HepG2 (cell line): ENCODE measurements around the gene MTF2. TPM values are rescaled to one million over a fixed set of nuclear protein-coding genes. Genes with fewer than 3 reads are reported as not detected.

ENCODE experiments used
- CHD4 ChIP-seq: fragments of 200-600 bp; sonication (generic); IDR thresholded peaks from 2 replicates; pipeline ENCODE4 v1.7.0; 2017; ENCODE audit warnings: mild to moderate bottlenecking, low read length, borderline replicate concordance
- CREM ChIP-seq, 2 experiments: sonication (generic) in 1 of 2; formaldehyde crosslinking in 1 of 2; IDR thresholded peaks; 2 replicates each; pipeline versions ENCODE4 v1.4.0 to v1.6.1; 2016 to 2020; ENCODE audit warnings: antibody characterized with exemption in 1 of 2, mild to moderate bottlenecking in 1 of 2, missing genetic modification reagents in 1 of 2
- HNRNPLL ChIP-seq: fragments of 200-400 bp; formaldehyde crosslinking; IDR thresholded peaks from 2 replicates; pipeline ENCODE4 v1.6.1; 2017; ENCODE audit warnings: mild to moderate bottlenecking, low read depth, low read length; ENCODE audit not compliant: poor library complexity, severe bottlenecking
- JUN ChIP-seq: sonication (generic); formaldehyde crosslinking; IDR thresholded peaks from 2 replicates; pipeline ENCODE4 v1.4.0; 2020; ENCODE audit warnings: mild to moderate bottlenecking, missing genetic modification reagents
- KDM2A ChIP-seq: sonication (generic); formaldehyde crosslinking; IDR thresholded peaks from 2 replicates; pipeline ENCODE4 v1.4.0; 2020; ENCODE audit warnings: low read depth, missing genetic modification reagents, borderline replicate concordance
- MTERF4 ChIP-seq: sonication (generic); formaldehyde crosslinking; IDR thresholded peaks from 2 replicates; pipeline ENCODE4 v1.8.0; 2023; ENCODE audit warnings: mild to moderate bottlenecking, missing genetic modification reagents
- MYPOP ChIP-seq: sonication (generic); formaldehyde crosslinking; IDR thresholded peaks from 2 replicates; pipeline ENCODE4 v1.8.1; 2023; ENCODE audit warnings: mild to moderate bottlenecking, moderate library complexity, missing genetic modification reagents
- STAT6 ChIP-seq: sonication (generic); formaldehyde crosslinking; IDR thresholded peaks from 2 replicates; pipeline ENCODE4 v1.4.0; 2020; ENCODE audit warnings: missing genetic modification reagents, mild to moderate bottlenecking, borderline replicate concordance
- TFAP4 ChIP-seq: sonication (generic); IDR thresholded peaks from 2 replicates; pipeline ENCODE4 v1.6.1; 2016; ENCODE audit warnings: low read depth, borderline replicate concordance
- TRAFD1 ChIP-seq: sonication (generic); formaldehyde crosslinking; IDR thresholded peaks from 2 replicates; pipeline ENCODE4 v1.5.1; 2020; ENCODE audit warnings: missing genetic modification reagents, mild to moderate bottlenecking, borderline replicate concordance
- ZFP1 ChIP-seq: IDR thresholded peaks from 2 replicates; pipeline ENCODE4 v1.6.1; 2016
- ZMYM4 ChIP-seq: sonication (generic); formaldehyde crosslinking; IDR thresholded peaks from 2 replicates; pipeline ENCODE4 v1.8.1; 2023; ENCODE audit warnings: mild to moderate bottlenecking, missing genetic modification reagents
- ZNF18 ChIP-seq: sonication (generic); formaldehyde crosslinking; IDR thresholded peaks from 2 replicates; pipeline ENCODE4 v1.8.0; 2022; ENCODE audit warnings: mild to moderate bottlenecking, missing genetic modification reagents; ENCODE audit not compliant: insufficient replicate concordance
- ZNF205 ChIP-seq: IDR thresholded peaks from 2 replicates; pipeline ENCODE4 v1.6.1; 2018; ENCODE audit warnings: missing biosample characterization, missing genetic modification reagents
- ZNF234 ChIP-seq: sonication (generic); formaldehyde crosslinking; conservative IDR thresholded peaks from 2 replicates; pipeline ENCODE4 v1.5.1; 2020; ENCODE audit warnings: mild to moderate bottlenecking, missing genetic modification reagents
- ZNF563 ChIP-seq: sonication (generic); formaldehyde crosslinking; IDR thresholded peaks from 2 replicates; pipeline ENCODE4 v1.8.0; 2022; ENCODE audit warnings: mild to moderate bottlenecking, moderate library complexity, missing genetic modification reagents
- ZNF576 ChIP-seq: sonication (generic); formaldehyde crosslinking; IDR thresholded peaks from 2 replicates; pipeline ENCODE4 v1.4.0; 2020; ENCODE audit warnings: mild to moderate bottlenecking, missing genetic modification reagents
- ZNF768 ChIP-seq: sonication (generic); formaldehyde crosslinking; IDR thresholded peaks from 2 replicates; pipeline ENCODE4 v1.4.0; 2020; ENCODE audit warnings: missing genetic modification reagents
- polyA plus RNA-seq, 8 experiments: library from polyadenylated mRNA; depleted of rRNA in 3 of 8; stranded (reverse) in 7 of 8; unstranded in 1 of 8; fragments of >200 nt; fragmentation: Illumina TruSeq in 4 of 8; extraction: Trizol in 4 of 8; gene quantifications; 2 replicates each; pipeline versions ENCODE4 v1.2.1 to v1.2.3, GENCODE V29; 2011 to 2016; ENCODE audit warnings: low read depth in 4 of 8, missing spikeins in 1 of 8, mixed read lengths in 1 of 8; ENCODE audit not compliant: insufficient read depth in 1 of 8
- total RNA-seq, 5 experiments: library from RNA; depleted of rRNA; stranded (reverse); fragments of >200 nt; fragmentation: Illumina TruSeq; extraction: Trizol; gene quantifications; 2 replicates each; pipeline ENCODE4 v1.2.3, GENCODE V29; 2016; ENCODE audit warnings: low read depth in 1 of 5

MTF2 gene
- total and polyA plus RNA-seq, 2 of the 13 experiments (the other 11 are each of a cell fraction or from before 2014, with no cell fraction given): 48.7 to 53.9 TPM

- peak; percentile 98 for TF ChIP-seq HNRNPLL
- no peak for TF ChIP-seq ZNF768 (CRISPR knock-in tag)
- peak; percentile 81 for TF ChIP-seq ZMYM4 (CRISPR knock-in tag)
- TF ChIP-seq CHD4: no peak
- no peak for TF ChIP-seq TFAP4
- TF ChIP-seq STAT6 (CRISPR knock-in tag): peak; percentile 83; the same call in 1 of the 2 replicates
- TF ChIP-seq ZNF18 (CRISPR knock-in tag): peak; percentile 18
- peak; percentile 54; the same call in 1 of the 2 replicates for TF ChIP-seq CREM (IDR thresholded peaks at IDR 0.05)
- no peak for TF ChIP-seq CREM (CRISPR knock-in tag; IDR thresholded peaks at IDR 0.05)
- TF ChIP-seq MTERF4 (CRISPR knock-in tag): no peak
- TF ChIP-seq KDM2A (CRISPR knock-in tag): peak; percentile 88; the same call in 1 of the 2 replicates
- TF ChIP-seq ZNF234 (CRISPR knock-in tag): 0 out of 2 replicates have a peak, but pooled peaks have one; percentile 64
- TF ChIP-seq ZNF576: peak; percentile 88
- TF ChIP-seq ZNF563 (CRISPR knock-in tag): 0 out of 2 replicates have a peak, but pooled peaks have one; percentile 52
- peak; percentile 85 for TF ChIP-seq MYPOP (CRISPR knock-in tag)
- no peak for TF ChIP-seq JUN (CRISPR knock-in tag)
- no peak for TF ChIP-seq TRAFD1 (CRISPR knock-in tag)
- TF ChIP-seq ZNF205 (CRISPR knock-in tag): peak; percentile 78
- TF ChIP-seq ZFP1 (CRISPR knock-in tag): 0 out of 2 replicates have a peak, but pooled peaks have one; percentile 35
These were observed 101.0 kb downstream of the MTF2 start, which contains the start of gene TMED5 (continued) for GRCh38 chr1:93179886-93180722.
